CD4-positive, alpha-beta T cell treated with Interleukin-15 for 1 hour (primary cell): ENCODE data around the gene IGFBP7.
"Not testable (repeated sequence)": the region's sequence is repeated elsewhere in the genome, so short reads cannot be mapped to it uniquely, and the experiment has no call there.

Experiments used
- DNase-seq: peaks from one replicate; pipeline ENCODE4 v3.0.0-alpha.2; 2020

The IGFBP7 gene

DNA sequence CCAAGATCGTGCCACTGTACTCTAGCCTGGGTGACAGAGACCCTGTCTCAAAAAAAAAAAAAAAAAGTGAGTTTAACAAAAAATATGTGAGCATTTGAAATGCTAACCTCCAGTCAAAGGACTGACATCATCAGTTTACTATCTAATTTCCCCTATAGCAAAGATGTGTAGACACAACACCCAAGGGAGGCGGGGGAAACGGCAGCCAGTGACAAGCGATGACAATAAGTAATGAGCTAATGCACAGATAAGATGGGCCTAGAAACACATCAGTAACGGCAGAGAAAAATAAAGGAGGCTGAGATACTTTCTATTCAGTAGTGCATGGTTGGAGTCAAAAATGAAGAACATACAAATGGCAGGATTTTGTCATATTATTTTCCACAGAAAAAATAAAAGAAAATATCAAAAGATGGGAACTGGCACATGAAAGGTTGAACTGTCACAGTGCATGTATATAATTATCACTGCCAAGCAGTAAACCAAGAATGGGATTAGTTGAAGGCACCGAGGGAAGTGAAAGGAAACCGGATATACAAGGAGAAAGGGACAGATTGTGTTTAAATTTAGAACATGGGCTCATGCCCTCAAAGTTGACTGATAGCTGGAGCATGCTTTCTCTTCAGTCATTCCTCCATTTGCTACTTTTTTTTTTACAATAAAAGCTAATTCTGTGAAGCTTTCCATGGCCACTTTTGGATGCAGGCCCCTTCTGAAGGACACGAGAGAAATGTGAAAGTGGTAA lies 41.8 kb downstream of the IGFBP7 start:
- no peak for DNase-seq

DNA sequence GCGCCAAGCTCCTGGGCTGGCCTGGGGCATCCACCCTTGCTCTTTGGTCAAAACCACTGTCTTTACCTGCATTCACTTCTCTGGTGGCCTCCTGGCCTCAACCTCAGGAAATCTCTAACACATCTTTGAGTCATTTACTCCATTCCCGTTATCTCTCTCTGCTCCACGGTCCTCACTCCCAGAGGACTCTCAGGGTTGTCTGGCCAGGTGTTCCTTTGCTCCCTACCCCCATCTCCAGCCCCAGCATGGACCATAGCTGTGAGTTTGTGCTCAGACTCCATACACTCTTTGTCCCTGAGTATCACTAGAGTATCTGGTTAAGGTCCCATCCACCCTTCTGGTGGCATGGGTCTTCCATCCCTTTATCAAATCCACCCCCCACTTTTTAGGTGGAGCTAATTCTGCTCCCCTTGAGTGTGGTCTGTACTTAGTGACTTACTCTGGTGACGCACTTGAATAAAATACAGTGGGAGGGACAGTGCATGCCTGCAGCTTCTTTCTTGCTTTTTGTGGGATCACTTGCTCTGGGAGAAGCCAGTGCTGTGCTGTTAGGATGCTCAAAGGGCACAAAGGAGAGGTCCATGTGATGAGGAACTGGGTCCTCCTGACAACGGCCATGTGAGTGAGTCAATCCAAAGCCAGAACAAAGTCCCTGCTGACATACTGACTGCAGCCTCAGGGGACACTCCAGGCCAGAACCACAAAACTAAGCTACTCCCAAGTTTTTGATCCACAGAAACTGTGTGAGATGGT lies 44.3 kb downstream of the IGFBP7 start:
- no peak for DNase-seq

DNA sequence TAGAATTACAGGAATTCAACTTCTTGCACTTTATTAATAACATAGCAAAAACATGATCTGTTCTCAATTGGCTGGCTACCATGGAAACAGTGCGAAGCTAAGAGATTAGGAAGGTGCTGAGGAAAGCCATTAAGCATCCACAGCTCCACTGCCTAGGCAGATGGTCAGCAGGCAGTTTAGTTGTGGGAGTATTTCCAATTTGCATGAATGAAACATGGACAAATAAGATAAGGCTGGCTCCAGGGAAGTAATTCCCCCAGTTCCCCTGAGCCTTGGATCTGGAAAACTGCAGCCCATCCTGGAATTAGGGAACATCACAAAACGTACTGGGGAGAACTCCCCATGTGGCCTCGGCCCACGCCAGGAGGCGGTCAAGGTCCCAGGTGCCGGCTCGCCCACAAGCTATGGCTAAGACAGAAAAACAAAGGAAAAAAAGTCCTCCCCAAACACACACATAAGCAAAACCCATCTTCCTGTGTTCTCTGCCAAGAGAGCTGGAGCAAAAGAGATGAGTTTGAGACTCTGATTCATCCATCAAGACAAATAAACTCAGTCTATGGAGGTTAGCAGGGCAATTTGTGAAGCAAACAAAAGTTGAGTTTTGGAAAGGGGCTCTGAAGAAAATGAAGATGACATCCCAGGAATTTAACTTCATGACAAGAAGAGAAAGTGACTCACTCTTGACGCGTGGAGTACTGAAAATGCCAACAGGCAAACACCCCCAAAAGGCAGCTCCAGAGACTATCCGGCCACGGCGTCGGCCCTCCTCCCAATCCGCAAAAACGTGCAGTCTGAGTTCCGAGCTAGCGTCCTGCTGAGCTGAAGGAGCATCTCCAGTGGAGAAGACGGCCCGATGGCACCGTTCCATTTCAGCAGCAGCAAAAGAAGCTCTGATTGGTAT lies 45.1 kb downstream of the IGFBP7 start:
- no peak for DNase-seq

DNA sequence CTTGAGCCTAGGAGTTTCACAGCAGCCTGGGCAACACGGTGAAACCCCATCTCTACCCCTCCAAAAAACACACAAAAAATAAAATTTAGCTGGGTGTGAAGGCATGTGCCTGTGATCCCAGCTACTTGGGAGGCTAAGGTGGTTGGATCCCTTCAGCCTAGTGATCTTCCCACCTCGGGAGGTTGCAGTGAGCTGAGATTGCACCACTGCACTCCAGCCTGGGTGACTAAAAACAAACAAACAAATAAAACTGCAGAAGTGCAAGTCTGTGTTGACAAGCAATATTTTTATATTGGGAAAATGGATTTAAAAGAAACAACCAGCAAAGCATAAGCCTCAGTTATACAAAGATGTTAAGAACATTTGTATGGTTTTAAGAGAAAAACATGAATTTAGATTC lies 46.1 kb downstream of the IGFBP7 start:
- DNase-seq = no peak

DNA sequence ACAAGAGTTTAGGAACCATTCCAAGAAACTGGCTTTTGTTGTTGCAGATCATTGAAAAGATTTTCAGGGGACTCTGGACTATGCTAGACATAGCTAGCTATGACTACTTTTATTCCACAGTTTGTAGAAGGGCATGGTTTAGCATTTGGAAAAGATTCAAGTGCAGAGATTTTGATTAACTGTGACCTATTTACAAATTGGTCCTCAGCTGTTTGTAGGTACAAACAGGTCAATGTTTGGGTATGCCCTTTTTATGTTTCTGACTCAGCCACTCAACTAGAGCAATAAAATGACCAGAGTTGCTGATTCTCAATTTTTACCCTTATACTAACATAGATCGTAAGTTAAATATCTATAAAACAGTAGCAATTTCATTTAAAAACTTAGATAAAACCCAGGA lies 46.7 kb downstream of the IGFBP7 start:
- no peak for DNase-seq

DNA sequence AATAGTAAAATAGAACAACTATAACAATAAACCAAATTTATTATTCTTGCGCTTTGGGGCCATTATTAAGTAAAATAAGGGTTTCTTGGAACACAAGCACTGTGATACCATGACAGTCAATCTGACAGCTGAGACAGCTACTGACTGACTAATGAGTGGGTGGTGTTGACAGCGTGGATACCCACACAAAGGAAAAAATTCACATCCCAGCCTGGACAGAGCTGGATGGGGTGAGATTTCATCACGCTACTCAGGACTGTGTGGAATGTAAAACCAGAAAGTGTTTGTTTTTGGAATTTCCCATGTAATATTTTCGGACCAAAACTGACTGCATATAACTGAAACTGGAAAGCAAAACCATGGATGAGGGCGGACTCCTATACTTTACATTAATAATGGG lies 48.8 kb downstream of the IGFBP7 start:
- no peak for DNase-seq

DNA sequence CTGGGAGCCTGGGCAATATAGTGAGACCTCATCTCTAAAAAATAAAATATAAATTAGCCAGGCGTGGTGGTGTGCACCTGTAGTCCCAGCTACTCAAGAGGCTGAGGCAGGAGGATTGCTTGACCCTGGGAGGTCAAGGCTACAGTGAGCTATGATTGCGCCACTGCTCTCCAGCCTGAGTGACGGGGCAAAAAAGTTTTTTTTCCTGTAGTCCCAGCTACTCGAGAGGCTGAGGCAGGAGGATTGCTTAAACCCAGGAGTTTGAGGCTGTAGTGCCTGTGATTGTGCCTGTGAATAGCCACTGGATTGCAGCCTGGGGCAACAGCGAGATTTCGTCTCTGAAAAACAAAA lies 49.5 kb downstream of the IGFBP7 start:
- DNase-seq = not testable (repeated sequence)

DNA sequence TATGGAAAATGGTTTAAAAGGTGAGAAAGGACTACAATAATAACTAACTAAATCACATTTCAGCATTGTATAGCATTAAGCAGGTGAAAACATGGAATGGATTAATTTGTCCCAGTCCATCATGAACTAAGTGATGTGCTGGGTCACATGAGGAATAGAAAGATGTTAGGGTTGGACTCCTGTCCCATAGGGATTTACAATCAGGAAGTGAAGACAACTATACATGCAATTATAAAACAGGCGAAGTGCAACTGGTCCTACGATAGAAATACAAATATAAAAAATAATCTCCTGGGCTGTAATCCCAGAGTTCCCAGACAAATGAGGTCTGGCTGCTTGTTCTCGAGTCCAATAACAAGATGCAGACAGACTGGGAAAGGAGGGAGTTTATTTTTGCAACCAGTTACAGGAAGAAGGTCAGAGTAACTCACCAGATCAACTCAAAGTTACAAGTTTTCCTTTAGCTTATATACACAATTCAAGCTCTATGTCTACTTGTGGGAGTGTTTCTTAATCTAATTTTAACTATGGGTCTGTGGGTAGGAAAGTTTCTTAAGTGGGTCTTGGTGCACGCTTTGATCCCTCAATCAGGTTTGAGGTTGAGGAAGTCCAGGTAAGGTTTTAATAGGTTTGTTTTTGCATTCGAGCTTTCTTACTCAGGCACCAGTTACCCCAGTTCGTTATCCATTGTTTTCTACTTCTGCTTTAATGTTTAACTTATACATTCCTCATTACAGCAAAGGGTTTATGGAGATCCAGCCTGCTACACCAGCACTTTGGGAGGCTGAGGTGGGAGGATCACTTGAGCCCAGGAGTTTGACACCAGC lies 50.1 kb downstream of the IGFBP7 start:
- DNase-seq = no peak

DNA sequence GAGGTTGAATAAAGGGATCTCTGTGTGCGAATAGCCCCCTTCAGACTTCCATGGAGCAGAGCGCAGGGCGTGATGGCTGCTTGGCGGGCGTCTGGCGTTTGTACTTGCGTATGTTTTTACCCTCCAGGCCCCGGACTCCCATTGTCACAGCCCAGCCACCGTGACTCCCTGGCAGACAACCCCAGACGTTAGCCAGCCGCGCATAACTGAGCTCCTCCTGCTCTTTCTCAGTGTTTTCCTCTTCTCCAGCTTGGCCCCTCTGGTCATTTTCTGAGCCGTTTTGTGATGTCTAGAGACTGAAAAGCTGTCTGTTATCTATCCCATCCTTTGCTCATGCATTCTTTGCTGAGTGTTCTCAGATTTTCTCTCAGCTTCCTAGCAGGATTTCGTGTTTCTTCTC lies 54.3 kb downstream of the IGFBP7 start:
- no peak for DNase-seq

DNA sequence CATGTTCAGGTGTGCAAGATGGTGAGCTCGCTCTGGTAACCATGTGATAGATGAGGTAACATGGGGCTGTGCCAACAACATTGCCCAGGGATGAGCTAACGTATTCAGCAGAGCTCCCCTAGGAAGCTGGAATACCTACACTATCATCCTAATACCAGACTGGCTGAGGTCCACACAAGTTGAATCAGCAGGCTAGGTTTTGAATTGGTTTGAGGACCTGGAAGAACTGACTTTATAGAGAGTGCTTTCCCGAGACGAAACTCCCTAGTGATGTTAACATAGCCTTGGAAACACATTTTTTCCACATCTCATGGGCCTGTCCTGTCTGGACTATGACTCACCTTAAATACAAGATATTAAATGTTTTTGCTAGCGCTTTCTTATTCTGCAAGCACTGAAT lies 56.7 kb downstream of the IGFBP7 start:
- DNase-seq = no peak

DNA sequence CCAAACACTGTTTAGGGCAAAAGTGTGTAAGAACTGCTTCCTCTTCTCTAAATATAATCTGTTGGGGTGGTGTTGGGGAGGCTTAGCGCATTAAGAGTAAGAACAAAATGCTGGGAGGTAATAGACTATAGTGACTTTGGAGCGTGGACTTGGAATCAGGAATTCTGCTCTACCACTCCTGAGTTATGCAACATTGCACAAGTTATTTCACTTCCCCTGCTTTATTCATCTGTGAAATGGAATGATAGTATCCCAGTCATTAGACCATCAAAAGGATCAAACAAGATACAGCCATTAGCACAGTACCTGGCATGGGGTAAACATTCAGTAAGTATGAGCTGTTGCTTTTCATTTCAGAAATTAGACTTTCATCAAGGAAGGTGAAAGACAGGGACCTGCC lies 58.7 kb downstream of the IGFBP7 start:
- DNase-seq = no peak

DNA sequence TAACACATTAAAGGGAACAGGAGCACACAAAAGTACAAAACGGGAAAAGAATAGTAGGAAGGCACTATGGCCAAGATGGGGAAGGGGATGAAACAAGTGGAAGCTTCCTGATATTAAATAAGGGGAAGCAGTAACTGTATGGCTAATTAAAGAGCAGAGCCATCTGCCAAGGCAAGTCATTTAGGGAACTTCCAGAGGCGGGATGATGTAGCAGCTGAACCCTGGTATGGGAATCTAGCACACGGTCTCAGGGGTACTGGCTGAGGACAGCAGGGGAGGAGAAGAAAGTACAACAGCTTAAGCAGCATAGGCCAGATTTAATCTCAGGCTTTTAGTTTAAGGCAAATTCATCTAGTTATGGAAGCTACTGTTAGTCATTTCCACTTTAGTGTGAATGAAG lies 59.1 kb downstream of the IGFBP7 start:
- DNase-seq = no peak

DNA sequence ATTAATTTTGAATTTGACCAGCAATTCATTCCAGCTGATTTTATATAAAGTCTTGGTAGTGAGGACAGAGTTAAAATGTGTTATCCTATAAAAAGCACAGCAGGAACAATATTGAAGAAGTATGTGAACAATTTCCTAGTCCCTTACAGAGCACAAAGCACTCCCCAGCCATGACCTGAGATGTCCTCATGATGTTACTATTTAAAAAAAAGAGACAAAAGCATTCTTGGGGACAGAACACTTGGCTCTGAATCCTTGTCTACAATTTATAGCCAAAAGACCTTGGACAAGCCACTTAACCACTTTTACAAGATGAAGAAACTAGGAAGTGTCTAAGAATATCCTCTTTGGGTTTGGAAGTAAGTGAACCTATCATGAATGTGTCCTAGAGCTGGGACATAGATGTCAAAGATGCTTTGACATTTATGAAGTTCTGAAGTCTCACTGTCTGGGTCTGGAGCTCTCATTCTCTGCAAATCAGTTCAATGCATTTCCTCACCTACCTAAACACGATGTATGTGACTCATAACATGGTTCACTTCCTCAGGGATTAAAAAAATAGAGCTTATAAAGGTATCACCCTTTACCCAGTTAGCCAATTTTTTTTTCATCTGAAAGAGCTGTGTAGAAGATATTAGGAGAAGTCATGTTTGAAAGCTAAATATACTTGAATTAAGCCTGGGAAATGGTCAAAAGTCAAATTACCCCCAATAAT lies 61.4 kb downstream of the IGFBP7 start:
- no peak for DNase-seq

DNA sequence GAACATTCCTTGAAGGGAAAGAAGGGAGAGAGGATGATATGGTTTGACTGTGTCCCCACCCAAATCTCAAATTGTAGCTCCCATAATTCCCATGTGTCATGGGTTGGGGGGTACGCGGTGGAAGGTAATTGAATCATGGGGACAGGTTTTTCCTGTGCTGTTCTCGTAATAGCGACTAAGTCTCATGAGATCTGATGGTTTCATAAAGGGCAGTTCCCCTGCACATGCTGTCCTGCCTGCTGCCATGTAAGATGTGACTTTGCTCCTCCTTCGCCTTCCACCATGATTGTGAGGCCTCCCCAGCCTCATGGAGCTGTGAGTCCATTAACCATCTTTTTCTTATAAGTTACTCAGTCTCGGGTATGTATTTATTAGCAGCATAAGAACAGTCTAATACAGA lies 63.1 kb downstream of the IGFBP7 start:
- not testable (repeated sequence) for DNase-seq

DNA sequence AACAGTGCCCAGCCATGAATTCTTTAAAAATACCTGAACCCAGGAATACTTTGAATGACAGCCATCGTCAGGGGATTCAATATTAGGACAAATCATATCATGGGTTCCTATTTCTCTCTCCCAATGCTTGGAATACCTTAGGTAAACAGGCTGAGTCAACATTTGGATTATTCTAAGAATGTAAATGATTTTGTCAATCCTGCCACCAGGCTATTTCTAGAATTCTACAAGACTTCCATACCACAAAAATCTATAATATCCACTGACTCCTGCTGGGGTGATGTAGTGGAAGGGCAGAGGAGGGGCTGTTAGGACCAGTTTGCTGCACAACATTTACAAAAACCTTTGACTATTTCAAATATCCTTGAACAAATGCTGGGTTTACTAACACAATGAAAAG lies 65.2 kb downstream of the IGFBP7 start:
- DNase-seq = no peak

DNA sequence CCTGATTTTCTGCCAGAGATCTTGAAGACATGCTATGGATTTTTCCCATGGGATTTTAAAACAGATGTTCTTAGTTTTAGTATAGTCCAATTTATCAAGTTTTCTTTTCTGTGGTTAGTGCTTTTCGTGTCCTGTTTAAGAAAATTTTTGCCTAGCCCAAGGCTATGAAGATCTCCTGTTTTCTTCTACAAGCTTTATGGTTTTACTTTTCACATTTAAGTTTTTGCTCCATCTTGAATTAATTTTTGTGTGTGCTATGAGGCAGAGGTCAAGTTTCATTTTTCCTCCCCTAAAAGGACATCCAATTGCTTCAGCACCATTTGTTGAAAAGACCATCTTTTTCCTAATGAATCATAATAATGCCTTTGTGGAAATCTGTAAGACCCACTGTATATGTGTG lies 65.9 kb downstream of the IGFBP7 start:
- DNase-seq = no peak

DNA sequence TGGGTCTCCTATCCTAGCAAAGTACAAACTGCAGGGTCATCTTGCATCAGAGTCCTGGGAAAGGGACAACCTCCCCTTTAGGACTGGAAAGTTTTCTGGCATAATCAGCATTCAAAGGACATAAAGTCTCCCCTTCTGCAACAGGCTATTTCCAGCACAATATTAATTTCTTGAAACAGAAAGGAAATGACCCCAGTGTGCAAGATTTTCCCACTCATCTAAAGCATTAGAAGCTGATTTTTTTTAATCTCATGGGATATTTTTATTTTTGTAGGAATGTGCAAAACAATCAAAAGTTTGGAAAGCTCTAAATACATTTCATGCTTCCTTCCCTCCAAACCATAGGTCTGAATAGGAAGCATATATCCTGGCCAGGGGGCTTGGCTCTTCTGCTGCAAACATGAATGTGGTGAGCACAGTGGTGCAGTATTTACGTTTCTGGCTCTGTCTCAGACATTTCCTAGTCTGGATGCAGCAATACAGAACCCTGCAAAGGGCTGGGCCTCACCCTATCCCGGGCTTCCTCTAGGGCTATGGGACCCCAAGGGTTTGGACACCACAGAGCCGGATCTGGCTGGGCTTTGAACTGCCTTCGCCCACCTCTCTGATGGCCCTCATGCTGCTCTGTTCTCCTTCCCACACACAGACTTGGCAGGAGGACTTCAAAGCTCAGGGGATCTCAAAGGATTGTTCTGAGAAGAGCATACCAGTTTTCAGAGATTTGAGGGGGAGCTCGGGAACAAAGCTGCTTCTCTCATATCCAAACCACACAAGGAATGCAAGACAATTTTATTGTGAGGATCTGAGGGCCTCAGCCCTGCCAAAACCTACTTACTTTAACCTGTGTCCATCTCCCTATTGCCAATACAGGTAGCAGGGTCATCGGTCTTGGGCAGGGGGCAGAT lies 66.6 kb downstream of the IGFBP7 start:
- no peak for DNase-seq

DNA sequence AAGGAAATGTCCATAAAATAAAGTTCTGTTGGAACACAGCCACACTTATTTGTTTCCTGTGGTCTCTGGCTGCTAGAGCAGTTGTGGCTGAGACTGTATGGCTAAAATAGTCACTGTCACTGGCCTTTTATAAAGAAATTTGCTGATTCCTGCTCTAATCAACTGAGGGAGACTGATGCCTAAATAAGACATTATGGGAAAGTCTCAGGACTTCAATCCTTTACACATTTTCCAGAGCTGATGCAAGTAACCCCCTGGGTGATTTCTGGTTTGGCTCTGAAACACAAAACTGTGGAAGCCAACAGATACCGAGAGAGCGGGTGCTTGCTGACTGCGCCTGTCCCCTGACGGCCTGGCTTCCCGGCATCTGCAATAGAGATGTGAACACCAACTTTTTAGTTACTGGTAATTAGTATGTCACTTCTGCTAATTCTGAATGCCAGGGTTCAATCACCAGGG lies 67.4 kb downstream of the IGFBP7 start:
- DNase-seq = no peak

DNA sequence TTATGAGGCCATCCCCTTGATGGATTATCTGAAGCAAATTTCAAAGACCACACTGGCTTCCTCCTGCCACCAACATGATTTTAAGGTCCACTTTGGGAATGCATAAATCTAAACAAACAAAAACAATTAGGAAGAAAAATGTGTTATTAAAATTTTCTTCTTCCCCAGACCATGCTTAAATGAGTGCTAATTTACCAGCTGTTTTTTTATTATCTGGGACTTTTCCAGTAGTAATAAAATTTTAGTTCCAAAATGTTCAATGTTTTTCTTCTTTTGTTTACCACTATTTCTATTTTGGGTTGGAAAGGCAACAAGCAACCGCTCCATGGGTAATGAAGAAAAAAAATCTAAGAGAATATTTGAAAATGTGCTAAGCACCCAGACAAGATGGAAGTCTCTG lies 69.2 kb downstream of the IGFBP7 start:
- DNase-seq = no peak

DNA sequence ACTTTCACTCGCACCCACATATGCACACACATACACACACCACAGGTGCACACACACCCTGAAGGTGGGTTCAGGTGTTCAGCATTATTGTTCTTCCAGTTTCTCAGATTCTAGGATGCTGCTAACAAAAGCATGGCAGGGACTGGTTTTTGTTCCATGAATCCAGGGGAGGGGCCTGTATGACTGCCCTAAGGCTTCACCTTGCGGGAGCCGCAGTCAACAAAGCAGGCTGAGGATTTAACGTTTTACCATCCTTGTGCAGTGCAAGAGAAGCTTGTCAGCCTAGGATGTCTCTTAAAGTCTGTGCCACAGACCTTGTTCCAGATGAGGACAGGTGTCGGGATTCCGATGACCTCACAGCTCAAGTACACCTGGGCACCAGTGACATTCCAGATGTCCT lies 69.7 kb downstream of the IGFBP7 start:
- DNase-seq = no peak

DNA sequence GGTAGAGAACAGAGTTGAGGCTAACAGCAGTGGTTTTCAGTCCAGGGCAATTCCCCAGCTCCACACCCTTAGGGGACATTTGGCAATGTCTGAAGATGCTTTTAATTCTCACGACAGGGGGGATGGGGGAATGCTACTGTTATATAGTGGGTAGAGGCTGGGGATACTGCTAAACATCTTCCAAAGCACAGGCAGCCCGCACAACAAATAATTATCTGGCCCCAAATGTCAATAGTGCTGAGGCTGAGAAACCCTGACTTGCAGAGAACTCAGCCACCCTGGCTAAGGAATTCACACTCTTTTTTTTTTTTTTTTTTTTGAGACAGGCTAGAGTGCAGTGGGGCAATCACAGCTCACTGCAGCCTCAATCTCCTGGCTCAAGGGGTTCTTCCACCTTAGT lies 70.8 kb downstream of the IGFBP7 start:
- no peak for DNase-seq
